ENCODE results near the gene UFM1. TPM values are rescaled to one million over a fixed set of nuclear protein-coding genes. Genes with fewer than 3 reads are reported as not detected.

The UFM1 gene
- total RNA-seq, 1 experiment from 2014 or later = 34.6 TPM

DNA sequence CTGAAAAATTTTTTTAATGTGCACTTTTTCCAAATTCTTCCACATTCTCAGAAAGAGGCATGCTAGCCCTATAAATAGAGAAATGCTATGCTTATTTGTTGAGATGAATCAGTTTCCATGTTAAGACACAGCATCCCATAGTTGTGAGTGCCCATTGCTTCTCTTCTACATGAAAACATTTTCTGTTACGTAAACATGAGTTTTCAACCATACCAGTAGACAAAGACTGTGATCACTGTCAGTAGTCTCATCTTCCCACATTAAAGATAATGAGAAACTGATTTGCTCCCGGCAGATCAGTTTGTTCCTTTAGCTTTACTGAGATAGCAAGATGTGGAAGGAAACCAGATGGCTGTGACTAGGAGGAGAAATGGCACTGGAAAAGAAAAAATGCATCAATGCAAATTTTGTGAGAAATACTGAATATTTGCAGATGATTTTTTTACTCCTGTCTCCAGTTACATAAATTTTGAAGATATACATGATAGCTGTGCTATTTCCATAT is 45.8 kb upstream of the UFM1 start:
- ATAC-seq (no peak), DNase-seq (ENCODE audit: low read depth, low spot score) (no peak)
- intact Hi-C loops (cut with micrococcal nuclease; ENCODE audit: unreplicated experiment) = no loop called here
- in situ Hi-C loops (cut with HindIII; ENCODE audit: low pct_unique_long_range_greater_than_20kb, low sequenced_read_pairs) = no loop called here
- ChIA-PET POLR2A (no interaction called here), CTCF (no interaction called here)
- TF ChIP-seq, protein P1, sequence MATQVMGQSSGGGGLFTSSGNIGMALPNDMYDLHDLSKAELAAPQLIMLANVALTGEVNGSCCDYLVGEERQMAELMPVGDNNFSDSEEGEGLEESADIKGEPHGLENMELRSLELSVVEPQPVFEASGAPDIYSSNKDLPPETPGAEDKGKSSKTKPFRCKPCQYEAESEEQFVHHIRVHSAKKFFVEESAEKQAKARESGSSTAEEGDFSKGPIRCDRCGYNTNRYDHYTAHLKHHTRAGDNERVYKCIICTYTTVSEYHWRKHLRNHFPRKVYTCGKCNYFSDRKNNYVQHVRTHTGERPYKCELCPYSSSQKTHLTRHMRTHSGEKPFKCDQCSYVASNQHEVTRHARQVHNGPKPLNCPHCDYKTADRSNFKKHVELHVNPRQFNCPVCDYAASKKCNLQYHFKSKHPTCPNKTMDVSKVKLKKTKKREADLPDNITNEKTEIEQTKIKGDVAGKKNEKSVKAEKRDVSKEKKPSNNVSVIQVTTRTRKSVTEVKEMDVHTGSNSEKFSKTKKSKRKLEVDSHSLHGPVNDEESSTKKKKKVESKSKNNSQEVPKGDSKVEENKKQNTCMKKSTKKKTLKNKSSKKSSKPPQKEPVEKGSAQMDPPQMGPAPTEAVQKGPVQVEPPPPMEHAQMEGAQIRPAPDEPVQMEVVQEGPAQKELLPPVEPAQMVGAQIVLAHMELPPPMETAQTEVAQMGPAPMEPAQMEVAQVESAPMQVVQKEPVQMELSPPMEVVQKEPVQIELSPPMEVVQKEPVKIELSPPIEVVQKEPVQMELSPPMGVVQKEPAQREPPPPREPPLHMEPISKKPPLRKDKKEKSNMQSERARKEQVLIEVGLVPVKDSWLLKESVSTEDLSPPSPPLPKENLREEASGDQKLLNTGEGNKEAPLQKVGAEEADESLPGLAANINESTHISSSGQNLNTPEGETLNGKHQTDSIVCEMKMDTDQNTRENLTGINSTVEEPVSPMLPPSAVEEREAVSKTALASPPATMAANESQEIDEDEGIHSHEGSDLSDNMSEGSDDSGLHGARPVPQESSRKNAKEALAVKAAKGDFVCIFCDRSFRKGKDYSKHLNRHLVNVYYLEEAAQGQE (IDR thresholded peaks at IDR 0.05; ENCODE audit: insufficient read depth in 1 of 2, low read depth in 2 of 2, low read length in 1 of 2) = no peak
- TF ChIP-seq TCF7L2 (IDR thresholded peaks at IDR 0.05; ENCODE audit: low read depth, low read length) = no peak
- no peak for TF ChIP-seq SIN3A (IDR thresholded peaks at IDR 0.05; ENCODE audit: borderline replicate concordance, insufficient read depth, low read depth, low read length)
- TF ChIP-seq POLR2AphosphoS5 (IDR thresholded peaks at IDR 0.05; ENCODE audit: low read depth, low read length) = no peak
- TF ChIP-seq CTCF (IDR thresholded peaks at IDR 0.05) = no peak
- BruUV-seq (replicated peaks) = no TSS peak
- Histone ChIP-seq H3K36me3 (ENCODE audit: control insufficient read depth, insufficient read depth, low read length) (no peaks in the 10 kb centered on the region), H3K27ac (ENCODE audit: low read length) (no peak overlapping the region), H3K9me3 (ENCODE audit: control insufficient read depth, insufficient read depth, low read depth, low read length) (no peaks in the 10 kb centered on the region), H3K4me3 (ENCODE audit: low read depth in 2 of 2, low read length in 2 of 2) (no peak overlapping the region), H3K4me1 (ENCODE audit: control insufficient read depth, insufficient read depth, low read length) (no peaks in the 10 kb centered on the region), H3K27me3 (ENCODE audit: control insufficient read depth, insufficient read depth, low read length) (no peaks in the 10 kb centered on the region)

- DNase-seq (ENCODE audit: low read depth, low spot score) (no peak), ATAC-seq (no peak)
- in situ Hi-C loops (cut with HindIII; ENCODE audit: low pct_unique_long_range_greater_than_20kb, low sequenced_read_pairs) = no loop called here
- no peaks in the 10 kb centered on the region for H3K27me3 ChIP-seq (ENCODE audit: control insufficient read depth, insufficient read depth, low read length)
- H3K9me3 ChIP-seq (ENCODE audit: control insufficient read depth, insufficient read depth, low read depth, low read length) = no peaks in the 10 kb centered on the region
- intact Hi-C loops (cut with micrococcal nuclease; ENCODE audit: unreplicated experiment) = no loop called here
- ChIA-PET POLR2A (no interaction called here), CTCF (no interaction called here)
- no TSS peak for BruUV-seq (replicated peaks)
- no peak overlapping the region for H3K4me3 ChIP-seq (ENCODE audit: low read depth in 2 of 2, low read length in 2 of 2)
- H3K27ac ChIP-seq (ENCODE audit: low read length) = no peak overlapping the region
- H3K36me3 ChIP-seq (ENCODE audit: control insufficient read depth, insufficient read depth, low read length) = no peaks in the 10 kb centered on the region
- TF ChIP-seq TCF7L2 (IDR thresholded peaks at IDR 0.05; ENCODE audit: low read depth, low read length) (no peak), POLR2AphosphoS5 (IDR thresholded peaks at IDR 0.05; ENCODE audit: low read depth, low read length) (no peak), SIN3A (IDR thresholded peaks at IDR 0.05; ENCODE audit: borderline replicate concordance, insufficient read depth, low read depth, low read length) (no peak), CTCF (IDR thresholded peaks at IDR 0.05) (no peak)
- TF ChIP-seq, protein P1 (IDR thresholded peaks at IDR 0.05; ENCODE audit: insufficient read depth in 1 of 2, low read depth in 2 of 2, low read length in 1 of 2) = no peak
- H3K4me1 ChIP-seq (ENCODE audit: control insufficient read depth, insufficient read depth, low read length) = no peaks in the 10 kb centered on the region
These were observed 40.9 kb upstream of the UFM1 start for GRCh38 chr13:38308736-38309135.

Measured in Panc1 (cell line).